GM19043 (cell line): ENCODE results near the gene PCAT7.
"Not testable (repeated sequence)": the region's sequence is repeated elsewhere in the genome, so short reads cannot be mapped to it uniquely, and the experiment has no call there.

Experiments used
- ATAC-seq: cut with Tn5 transposase; IDR thresholded peaks from one replicate; pipeline ENCODE4 v1.9.1; 2021; ENCODE audit warnings: low read depth; ENCODE audit not compliant: unreplicated experiment

The PCAT7 gene

GRCh38 chr9:94560237-94560636, 5.4 kb downstream of the PCAT7 start:
- ATAC-seq, result no peak

- ATAC-seq, result no peak
Observed at GRCh38 chr9:94563548-94563947, 8.7 kb downstream of the PCAT7 start.

DNA sequence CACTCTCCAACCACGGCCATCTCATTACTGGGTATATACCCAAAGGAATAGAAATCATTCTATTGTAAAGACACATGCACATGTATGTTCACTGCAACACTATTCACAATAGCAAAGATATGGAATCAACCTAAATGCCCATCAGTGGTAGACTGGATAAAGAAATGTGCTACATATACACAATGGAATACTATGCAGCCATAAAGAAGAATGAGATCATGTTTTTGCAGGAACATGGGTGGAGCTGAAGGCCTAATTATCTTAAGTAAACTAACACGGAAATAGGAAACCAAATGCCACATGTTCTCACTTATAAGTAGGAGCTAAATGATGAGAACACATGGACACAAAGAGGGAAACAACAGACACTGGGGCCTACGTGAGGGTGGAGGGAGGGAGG, 9.4 kb downstream of the PCAT7 start:
- ATAC-seq, result not testable (repeated sequence)

GRCh38 chr9:94566550-94566949, 11.7 kb downstream of the PCAT7 start:
- ATAC-seq, result no peak

DNA sequence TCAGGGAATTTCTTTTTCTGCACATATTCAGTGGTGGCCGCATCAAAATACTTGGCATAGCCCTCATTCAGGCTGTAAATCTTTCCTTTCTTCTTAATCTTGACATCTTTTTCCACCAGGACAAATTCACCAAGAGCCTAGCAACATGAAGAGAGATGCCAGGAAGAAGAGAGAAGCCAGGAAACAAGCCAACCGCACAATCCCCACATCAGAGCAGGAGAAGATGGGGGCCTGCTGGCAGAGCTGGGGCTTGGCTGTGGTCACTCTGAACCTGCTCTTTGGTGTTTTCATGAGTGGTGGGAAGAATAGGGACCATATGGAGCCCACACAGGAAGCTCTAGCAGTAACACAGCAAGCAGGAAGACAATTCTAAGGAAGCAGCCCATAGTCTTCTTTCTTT, 12.4 kb downstream of the PCAT7 start:
- no peak for ATAC-seq

GRCh38 chr9:94568250-94568889, 13.5 kb downstream of the PCAT7 start:
- ATAC-seq, result no peak

DNA sequence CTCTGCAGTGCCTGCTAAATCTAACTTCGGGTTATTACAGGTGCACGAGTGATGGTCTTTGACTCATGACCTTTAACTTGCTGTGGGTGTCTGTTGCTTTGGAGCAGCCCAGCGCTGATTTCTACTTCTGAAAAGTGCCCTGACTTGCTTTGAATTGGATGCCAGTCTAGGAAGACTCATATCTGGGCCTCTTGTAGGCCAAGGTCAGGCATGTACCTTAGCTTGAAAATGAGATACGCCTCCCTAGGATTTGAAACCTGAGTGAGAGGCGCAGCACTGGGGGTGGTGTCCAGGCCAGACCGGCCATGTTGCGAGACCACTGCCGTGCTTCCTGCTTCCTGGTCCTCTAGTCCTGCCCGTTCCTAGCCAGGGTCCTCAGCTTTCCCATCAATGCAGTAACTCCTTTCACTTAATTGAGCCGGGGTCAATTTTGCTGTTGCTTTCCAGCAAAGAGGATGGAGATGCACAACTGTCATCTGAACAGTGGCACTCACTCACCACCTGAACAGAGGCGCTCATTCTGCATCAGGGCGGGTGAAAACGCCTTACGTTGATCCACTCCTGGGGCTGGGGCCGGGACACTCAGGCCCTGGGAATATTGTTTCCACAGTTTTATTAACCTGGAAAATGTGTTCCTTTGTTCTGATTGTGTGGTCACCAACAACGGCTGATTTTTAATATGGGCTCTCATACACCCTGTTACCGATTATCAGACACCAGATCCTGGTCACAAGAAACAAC, 14.3 kb downstream of the PCAT7 start:
- no peak for ATAC-seq

GRCh38 chr9:94576131-94576530, 21.2 kb downstream of the PCAT7 start:
- ATAC-seq, result no peak

GRCh38 chr9:94577036-94577435, 22.2 kb downstream of the PCAT7 start:
- ATAC-seq, result no peak

DNA sequence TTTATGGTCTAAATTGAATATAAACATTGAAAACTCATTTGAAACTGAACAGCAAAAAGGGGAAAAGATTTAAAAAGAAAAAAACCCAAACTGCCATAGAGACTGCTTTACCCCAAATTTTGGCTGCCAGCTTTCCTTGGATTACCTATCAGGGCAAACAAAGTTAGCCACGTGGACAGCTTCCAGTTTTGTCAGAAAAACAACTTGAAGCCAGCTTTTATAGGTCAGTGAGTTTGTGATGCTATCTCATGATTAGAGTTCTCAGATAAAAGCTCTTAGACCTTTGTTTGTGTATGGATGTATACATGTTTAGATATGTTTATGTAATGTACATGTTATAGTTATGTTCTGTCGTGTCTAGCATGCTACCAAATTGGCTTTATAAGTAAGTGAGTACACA, 22.7 kb downstream of the PCAT7 start:
- no peak for ATAC-seq

GRCh38 chr9:94581728-94582127, 26.8 kb downstream of the PCAT7 start:
- ATAC-seq, result no peak

DNA sequence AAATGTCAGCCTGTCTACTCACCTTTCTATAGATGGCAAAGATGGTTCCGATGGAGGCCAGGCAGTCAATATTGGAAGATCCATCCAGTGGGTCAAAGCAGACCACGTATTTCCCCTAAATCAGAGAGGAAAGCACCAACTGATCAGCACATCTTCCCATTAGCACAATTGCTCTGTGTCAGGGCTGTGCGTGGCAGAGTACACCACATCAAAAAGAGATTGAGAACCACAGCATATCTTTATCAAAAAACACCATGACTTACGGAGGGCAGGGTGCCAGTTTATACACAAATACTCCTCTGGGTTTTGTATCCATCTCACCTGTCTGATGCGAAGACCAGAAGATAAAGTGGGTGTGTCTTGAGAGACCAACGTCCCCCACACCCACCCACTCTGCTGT, 29.7 kb downstream of the PCAT7 start:
- no peak for ATAC-seq

GRCh38 chr9:94586316-94586715, 31.4 kb downstream of the PCAT7 start:
- no peak for ATAC-seq

- no peak for ATAC-seq
Observed at GRCh38 chr9:94586814-94587213, 31.9 kb downstream of the PCAT7 start.

GRCh38 chr9:94588681-94589080, 33.8 kb downstream of the PCAT7 start:
- ATAC-seq, result no peak

- ATAC-seq, result not testable (repeated sequence)
Observed at GRCh38 chr9:94591046-94591545, 36.2 kb downstream of the PCAT7 start.

DNA sequence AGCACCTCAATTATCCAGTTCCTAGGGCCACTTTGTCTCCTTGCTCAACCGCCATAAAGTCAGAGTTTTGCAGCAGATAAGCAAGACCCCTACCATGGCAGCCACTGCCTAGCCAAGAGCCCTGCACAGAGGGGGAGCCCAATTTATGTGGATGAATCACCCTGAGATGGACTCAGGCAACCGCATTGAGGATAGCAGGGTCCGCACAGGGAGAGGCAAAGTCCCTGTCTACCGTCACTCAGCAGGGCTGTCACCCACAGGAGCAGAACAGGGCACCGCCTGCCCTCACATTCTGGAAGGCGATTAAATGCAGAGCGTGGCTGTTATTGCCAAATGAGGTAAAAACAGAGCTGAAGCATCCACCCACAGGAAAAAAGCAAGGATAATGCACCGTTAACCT, 37.0 kb downstream of the PCAT7 start:
- ATAC-seq, result no peak

GRCh38 chr9:94592683-94593082, 37.8 kb downstream of the PCAT7 start:
- ATAC-seq, result not testable (repeated sequence)

GRCh38 chr9:94593459-94594345, 38.8 kb downstream of the PCAT7 start, which contains the start of gene FBP2:
Gene FBP2, minus strand, starts transcription at chr9:94593824. Its CDS starts 98 bp downstream, at chr9:94593726.
- no peak for ATAC-seq

GRCh38 chr9:94599102-94599501, 44.2 kb downstream of the PCAT7 start:
- no peak for ATAC-seq

- ATAC-seq, result no peak
Observed at GRCh38 chr9:94600258-94600657, 45.4 kb downstream of the PCAT7 start.
